Lower lobe of right lung (tissue), 2 donors: Measurements from ENCODE around the gene UROC1. TPM values are rescaled to one million over a fixed set of nuclear protein-coding genes. Genes with fewer than 3 reads are reported as not detected.

Source experiments
- ATAC-seq, 2 donors: fragments of 200-7000 bp; cut with Tn5 transposase; one replicate each; pipeline ENCODE4 v1.9.1; 2020 to 2022; ENCODE audit warnings: mild to moderate bottlenecking in 2 of 2, moderate library complexity in 2 of 2
- DNase-seq: peaks from one replicate; pipeline ENCODE4 v3.0.0-alpha.2; 2020
- H3K27ac ChIP-seq: fragments of 200-600 bp; one replicate; pipeline ENCODE4 v1.8.0; 2022
- H3K27me3 ChIP-seq: fragments of 200-600 bp; one replicate; pipeline ENCODE4 v1.8.0; 2022; ENCODE audit warnings: low read depth
- H3K36me3 ChIP-seq: fragments of 200-600 bp; one replicate; pipeline ENCODE4 v1.8.0; 2022; ENCODE audit warnings: mild to moderate bottlenecking
- H3K4me1 ChIP-seq: fragments of 200-600 bp; one replicate; pipeline ENCODE4 v1.8.0; 2022
- H3K4me3 ChIP-seq: fragments of 200-600 bp; one replicate; pipeline ENCODE4 v1.8.0; 2022; ENCODE audit warnings: mild to moderate bottlenecking
- H3K9me3 ChIP-seq: fragments of 200-600 bp; one replicate; pipeline ENCODE4 v1.8.0; 2022
- intact Hi-C: fragments of 100-400 bp; cut with DNase I; formaldehyde crosslinking; loops from one replicate; pipeline ENCODE4 v1.11.0; 2022
- total RNA-seq: library from RNA; stranded (reverse); fragmentation: NEBNext Ultra II Directional; extraction: Animal tissue kit (Norgen Biotek cat#: 25700); gene quantifications from one replicate; pipeline ENCODE4 v1.2.1, GENCODE V29; 2021
- TF ChIP-seq, protein P1 (sequence below): fragments of 200-600 bp; IDR thresholded peaks from one replicate; pipeline ENCODE4 v1.8.0; 2022; ENCODE audit warnings: antibody characterized with exemption, mild to moderate bottlenecking
- donor health status: DM: no; HTN: yes; CAD: no; lungs with severe emphysema.

UROC1 gene
- total RNA-seq, 1 donor from 2014 or later = not detected

GRCh38 chr3:126518779-126519177, 1.2 kb upstream of the UROC1 start:
- no peak overlapping the region for H3K4me3 ChIP-seq
- no peaks in the 10 kb centered on the region for H3K4me1 ChIP-seq
- H3K27me3 ChIP-seq = peaks cover 8% of the 10 kb centered on the region
- no peak for ATAC-seq
- H3K9me3 ChIP-seq = no peaks in the 10 kb centered on the region
- no peak overlapping the region for H3K27ac ChIP-seq
- TF ChIP-seq, protein P1, sequence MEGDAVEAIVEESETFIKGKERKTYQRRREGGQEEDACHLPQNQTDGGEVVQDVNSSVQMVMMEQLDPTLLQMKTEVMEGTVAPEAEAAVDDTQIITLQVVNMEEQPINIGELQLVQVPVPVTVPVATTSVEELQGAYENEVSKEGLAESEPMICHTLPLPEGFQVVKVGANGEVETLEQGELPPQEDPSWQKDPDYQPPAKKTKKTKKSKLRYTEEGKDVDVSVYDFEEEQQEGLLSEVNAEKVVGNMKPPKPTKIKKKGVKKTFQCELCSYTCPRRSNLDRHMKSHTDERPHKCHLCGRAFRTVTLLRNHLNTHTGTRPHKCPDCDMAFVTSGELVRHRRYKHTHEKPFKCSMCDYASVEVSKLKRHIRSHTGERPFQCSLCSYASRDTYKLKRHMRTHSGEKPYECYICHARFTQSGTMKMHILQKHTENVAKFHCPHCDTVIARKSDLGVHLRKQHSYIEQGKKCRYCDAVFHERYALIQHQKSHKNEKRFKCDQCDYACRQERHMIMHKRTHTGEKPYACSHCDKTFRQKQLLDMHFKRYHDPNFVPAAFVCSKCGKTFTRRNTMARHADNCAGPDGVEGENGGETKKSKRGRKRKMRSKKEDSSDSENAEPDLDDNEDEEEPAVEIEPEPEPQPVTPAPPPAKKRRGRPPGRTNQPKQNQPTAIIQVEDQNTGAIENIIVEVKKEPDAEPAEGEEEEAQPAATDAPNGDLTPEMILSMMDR = no peak
- DNase-seq = no peak
- intact Hi-C loops = no loop called here
- H3K36me3 ChIP-seq = no peaks in the 10 kb centered on the region

DNA sequence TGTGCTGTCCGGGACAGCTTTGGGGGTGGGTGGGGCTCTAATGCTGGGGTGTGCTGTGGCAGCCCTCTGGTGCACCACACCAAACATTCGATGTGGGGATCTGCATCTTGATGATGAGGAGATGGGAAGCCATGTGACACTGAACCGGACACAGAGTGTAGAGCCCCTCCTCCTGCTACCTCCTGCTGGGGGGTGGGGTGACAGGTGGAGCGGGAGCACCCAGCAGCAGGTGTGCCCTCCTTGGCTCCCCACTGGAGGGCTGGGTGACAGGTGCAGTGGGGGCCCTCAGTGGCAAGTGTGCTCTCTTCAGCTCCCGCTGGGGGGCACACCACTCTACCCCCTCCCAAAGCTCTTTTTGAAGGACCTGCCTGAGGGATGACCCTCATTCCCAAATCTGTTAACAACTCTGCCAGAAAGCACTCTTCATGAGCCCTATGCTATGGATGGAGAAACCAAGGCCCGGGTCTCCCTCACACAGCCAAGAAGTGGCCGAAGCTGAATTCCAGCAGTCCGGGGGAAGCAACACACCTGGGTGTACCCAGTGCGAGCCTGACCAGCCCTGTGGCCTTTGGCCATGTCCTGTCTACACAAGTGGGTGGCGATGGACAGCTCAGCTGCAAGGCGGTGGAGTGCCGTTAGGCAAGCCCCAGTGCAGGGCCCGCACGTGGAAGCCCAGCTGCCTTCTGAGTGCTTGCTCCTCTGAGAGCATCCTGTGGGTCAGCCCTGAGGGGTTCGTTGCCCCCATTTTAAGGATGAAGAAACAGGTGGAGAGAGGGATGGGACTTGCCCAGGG, 609 bp upstream of the UROC1 start:
- intact Hi-C loops = no loop called here
- Histone ChIP-seq H3K9me3 (no peaks in the 10 kb centered on the region), H3K4me1 (no peaks in the 10 kb centered on the region), H3K27me3 (peaks cover 4% of the 10 kb centered on the region), H3K36me3 (no peaks in the 10 kb centered on the region), H3K27ac (no peak overlapping the region), H3K4me3 (no peak overlapping the region)
- ATAC-seq (no peak), DNase-seq (peak; percentile 34)
- TF ChIP-seq, protein P1 = no peak

GRCh38 chr3:126516936-126517290, 660 bp downstream of the UROC1 start:
- Histone ChIP-seq H3K4me3 (no peak overlapping the region), H3K36me3 (no peaks in the 10 kb centered on the region), H3K4me1 (no peaks in the 10 kb centered on the region), H3K9me3 (no peaks in the 10 kb centered on the region), H3K27me3 (peaks cover 4% of the 10 kb centered on the region), H3K27ac (no peak overlapping the region)
- DNase-seq (no peak), ATAC-seq (no peak)
- intact Hi-C loops = no loop called here
- TF ChIP-seq, protein P1 = no peak

GRCh38 chr3:126516152-126516935, 1.2 kb downstream of the UROC1 start:
- no peak for ATAC-seq
- Histone ChIP-seq H3K9me3 (no peaks in the 10 kb centered on the region), H3K27me3 (peaks cover 4% of the 10 kb centered on the region), H3K4me1 (no peaks in the 10 kb centered on the region), H3K4me3 (no peak overlapping the region), H3K27ac (no peak overlapping the region), H3K36me3 (no peaks in the 10 kb centered on the region)
- intact Hi-C loops = no loop called here
- DNase-seq = no peak
- TF ChIP-seq, protein P1 = no peak

GRCh38 chr3:126515066-126515706, 2.4 kb downstream of the UROC1 start:
- H3K27ac ChIP-seq = no peak overlapping the region

More at GRCh38 chr3:126515066-126515706, 2.4 kb downstream of the UROC1 start:
- Histone ChIP-seq H3K27me3 (peaks cover 4% of the 10 kb centered on the region), H3K36me3 (no peaks in the 10 kb centered on the region), H3K4me1 (no peaks in the 10 kb centered on the region), H3K9me3 (no peaks in the 10 kb centered on the region), H3K4me3 (no peak overlapping the region)
- intact Hi-C loops = no loop called here
- TF ChIP-seq, protein P1 = no peak
- DNase-seq (peak; percentile 29), ATAC-seq (no peak)
